ENCODE results near the gene ALG2. TPM values are rescaled to one million over a fixed set of nuclear protein-coding genes. Genes with fewer than 3 reads are reported as not detected.
A peak's percentile ranks its signal among the peaks of the same experiment; 100 is the strongest.

Gene ALG2
- total and polyA plus RNA-seq, 2 of the 4 experiments (the other 2 are of a cell fraction), result 36.4 to 38.4 TPM

- peaks cover 3% of the 10 kb centered on the region; the same call in 1 of the 2 replicates for H3K4me1 ChIP-seq (ENCODE audit: control insufficient read depth, insufficient read depth, low read length)
- dilution Hi-C loops (cut with HindIII; ENCODE audit: low sequenced_read_pairs, unreplicated experiment), result no loop called here
Measured at GRCh38 chr9:99178912-99179872, 42.5 kb downstream of the ALG2 start.

More at GRCh38 chr9:99178912-99179872, 42.5 kb downstream of the ALG2 start:
- in situ Hi-C loops (cut with MboI; ENCODE audit: low sequenced_read_pairs), result loop anchor here (25.0 kb wide), 1 partner anchor 1408 kb away; the partner anchor contains the start of gene CAVIN4
- H2AK9ac ChIP-seq (replicated peaks; ENCODE audit: low read depth, low read length, poor library complexity), result no peak overlapping the region
- H3K4me3 ChIP-seq (ENCODE audit: insufficient read depth, low read depth, low read length), result no peak overlapping the region
- no peaks in the 10 kb centered on the region for H3K9me3 ChIP-seq (ENCODE audit: control insufficient read depth, insufficient read depth, low read length)
- H3K18ac ChIP-seq (ENCODE audit: low read depth, low read length), result no peak overlapping the region
- no peaks in the 10 kb centered on the region for H3K79me1 ChIP-seq (ENCODE audit: low read depth in 1 of 2, low read length in 2 of 2)
- H3K56ac ChIP-seq (ENCODE audit: extremely low read depth, insufficient read depth, low read length), result no peak overlapping the region
- no peak overlapping the region for H3K4ac ChIP-seq (ENCODE audit: low read depth, low read length)
- CTCF ChIA-PET, result no interaction called here
- no peak overlapping the region for H4K8ac ChIP-seq (ENCODE audit: low read depth in 2 of 2, low read length in 2 of 2)
- no peak overlapping the region for H2BK20ac ChIP-seq (ENCODE audit: low read depth, low read length)
- no peaks in the 10 kb centered on the region for H3K27me3 ChIP-seq (ENCODE audit: control insufficient read depth, insufficient read depth, low read length)
- POLR2A ChIA-PET (ENCODE audit: unreplicated experiment), result no interaction called here
- H3K27ac ChIP-seq (ENCODE audit: insufficient read depth, low read length), result no peak overlapping the region
- no peak overlapping the region; the same call in 1 of the 2 replicates for H3K23ac ChIP-seq (ENCODE audit: low read depth, low read length)
- BruUV-seq (replicated peaks), result no TSS peak
- intact Hi-C loops (cut with micrococcal nuclease), result no loop called here
- H3K36me3 ChIP-seq (ENCODE audit: control insufficient read depth, insufficient read depth, low read length), result no peaks in the 10 kb centered on the region
- no peak for DNase-seq
- ATAC-seq (ENCODE audit: low read depth), result no peak
- no peaks in the 10 kb centered on the region for H4K20me1 ChIP-seq (ENCODE audit: insufficient read depth, low read length)
- peak overlapping the region; percentile 55 for H2AFZ ChIP-seq (replicated peaks; ENCODE audit: low read length, poor library complexity)
- no peak overlapping the region for H4K5ac ChIP-seq (ENCODE audit: low read depth, low read length)
- no peak overlapping the region for H3K14ac ChIP-seq (replicated peaks; ENCODE audit: low read depth, low read length)
- H2AK5ac ChIP-seq (ENCODE audit: low read depth, low read length), result no peak overlapping the region
- 62% methylated on average over 5 of the region's 17 CpGs; no CpG with 5 or more reads in 1 of the 2 experiments for WGBS, 2 experiments (ENCODE audit: extremely low coverage in 2 of 2, insufficient read length in 1 of 2)
- H3K9me1 ChIP-seq (ENCODE audit: insufficient read depth, low read length), result peaks cover 2% of the 10 kb centered on the region; the same call in 1 of the 2 replicates
- H2BK120ac ChIP-seq (ENCODE audit: low read depth, low read length), result no peak overlapping the region
- H3K9ac ChIP-seq (ENCODE audit: low read depth, low read length), result no peak overlapping the region
- H4K91ac ChIP-seq (ENCODE audit: insufficient read depth, low read depth, low read length), result no peak overlapping the region
- TF ChIP-seq RAD21 (IDR thresholded peaks at IDR 0.05; ENCODE audit: low read length) (no peak), MXI1 (IDR thresholded peaks at IDR 0.05; ENCODE audit: borderline replicate concordance, low read depth, low read length) (no peak), CTCF (conservative IDR thresholded peaks at IDR 0.05; ENCODE audit: low read depth, low read length) (no peak), RCOR1 (IDR thresholded peaks at IDR 0.05; ENCODE audit: insufficient replicate concordance, low read length) (no peak)
- no peak overlapping the region for H2BK5ac ChIP-seq (ENCODE audit: low read depth, low read length, poor library complexity, severe bottlenecking)
- H3K4me2 ChIP-seq (ENCODE audit: low read depth, low read length), result no peak overlapping the region
- no peak overlapping the region for H2BK15ac ChIP-seq (ENCODE audit: low read depth, low read length)
